ENCODE measurements around the gene SRM.
A peak's percentile ranks its signal among the peaks of the same experiment; 100 is the strongest.
"Not testable (repeated sequence)": the region's sequence is repeated elsewhere in the genome, so short reads cannot be mapped to it uniquely, and the experiment has no call there.

The SRM gene

DNA sequence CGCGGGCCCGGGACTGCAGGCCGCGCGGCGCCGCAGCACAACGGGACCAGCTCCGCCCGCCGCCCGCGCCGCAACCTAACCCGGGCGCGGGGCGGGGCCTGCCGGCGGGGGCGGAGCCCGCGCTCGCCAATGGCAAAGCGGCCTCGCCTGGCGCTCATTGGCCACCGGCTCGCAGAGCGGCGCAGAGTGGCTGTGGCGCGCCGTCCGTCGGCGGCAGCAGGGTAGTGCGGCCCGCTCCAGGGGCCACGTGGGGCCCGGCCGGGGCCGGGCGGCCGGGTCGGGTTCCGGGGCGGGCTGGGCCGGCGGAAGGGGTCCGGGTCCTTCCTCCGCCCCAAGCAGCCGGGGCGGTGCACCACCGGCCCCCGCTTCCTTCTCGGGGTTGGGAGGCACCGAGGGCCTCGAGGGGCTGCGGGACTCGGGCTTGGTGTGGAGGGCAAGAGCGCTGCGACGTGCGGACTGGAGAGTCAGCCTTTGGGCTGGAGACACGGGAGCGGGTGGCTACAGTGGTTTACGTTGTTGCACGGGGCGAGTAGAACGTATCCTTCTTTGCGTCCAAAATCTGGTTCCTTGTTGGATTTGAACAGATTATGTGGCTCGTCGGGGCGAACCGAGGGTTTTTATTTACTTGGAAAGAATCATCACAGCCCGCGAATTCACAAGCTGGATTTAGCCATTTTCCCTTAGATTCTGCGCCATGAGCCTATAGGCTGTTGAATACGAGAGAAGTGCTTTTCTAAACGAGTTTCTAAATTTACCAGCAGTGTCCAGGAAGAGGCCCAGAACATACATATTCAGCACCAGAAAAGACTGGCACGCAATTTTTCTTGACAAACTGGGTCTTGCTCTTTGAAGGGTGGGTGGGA lies at the start of gene SRM:
TSS of gene SRM (minus strand) at position 51 of the 863 bp plus-strand sequence. CDS start 75 bp downstream, outside the sequence.
- peak; percentile 94 for DNase-seq

DNA sequence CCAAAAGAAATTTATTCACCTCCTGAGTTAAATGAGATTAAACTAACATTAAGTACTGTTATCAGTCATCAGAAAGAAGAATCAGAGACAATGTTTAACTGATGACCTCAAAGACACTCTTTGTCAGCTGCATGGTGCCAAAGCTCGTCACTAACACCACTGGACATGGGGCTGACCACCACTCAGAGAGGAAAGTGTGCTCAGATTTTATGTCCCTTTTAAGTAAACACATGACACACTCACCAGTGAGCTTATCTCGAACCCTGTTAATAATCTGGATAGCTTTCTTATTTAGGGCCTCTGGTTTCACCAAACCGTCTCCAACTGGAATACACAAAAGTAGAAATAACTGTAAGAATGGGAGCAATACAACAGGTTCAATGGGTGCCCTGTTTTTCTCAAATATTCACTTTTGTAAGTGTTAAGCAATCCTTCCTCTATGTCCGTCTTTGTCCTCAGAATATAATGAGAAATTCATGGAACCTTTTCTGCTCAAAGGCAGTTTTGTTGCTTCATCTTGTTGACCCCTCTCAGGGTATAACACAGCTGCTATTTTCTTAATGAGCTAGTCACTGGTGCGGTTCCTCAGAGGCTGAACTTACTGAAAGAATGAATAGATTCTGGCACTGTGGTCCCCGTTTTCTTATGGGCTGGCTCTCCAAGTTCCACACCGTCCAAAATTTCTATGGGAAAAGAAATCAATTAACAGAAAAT lies 49.4 kb upstream of the SRM start:
- DNase-seq = no peak

DNA sequence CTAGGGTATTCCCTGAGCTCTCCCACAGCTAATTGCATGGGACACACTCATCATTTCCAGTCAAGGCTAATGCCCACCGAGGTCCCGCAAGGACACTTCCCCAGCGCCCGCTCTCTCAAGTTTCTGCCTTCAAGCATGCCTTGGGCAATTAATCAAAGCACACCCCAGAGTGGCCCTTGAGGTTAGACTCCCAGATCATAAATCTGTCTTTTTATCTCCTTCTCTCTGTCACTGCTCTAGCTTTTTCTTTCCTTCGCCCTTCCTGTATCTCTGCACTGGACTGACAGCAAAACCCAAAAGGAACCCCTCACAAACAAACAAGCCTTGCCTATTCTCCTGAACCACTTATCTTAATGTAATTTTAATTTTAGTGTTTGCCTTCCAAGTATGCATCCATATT lies 47.8 kb upstream of the SRM start:
- no peak for DNase-seq

DNA sequence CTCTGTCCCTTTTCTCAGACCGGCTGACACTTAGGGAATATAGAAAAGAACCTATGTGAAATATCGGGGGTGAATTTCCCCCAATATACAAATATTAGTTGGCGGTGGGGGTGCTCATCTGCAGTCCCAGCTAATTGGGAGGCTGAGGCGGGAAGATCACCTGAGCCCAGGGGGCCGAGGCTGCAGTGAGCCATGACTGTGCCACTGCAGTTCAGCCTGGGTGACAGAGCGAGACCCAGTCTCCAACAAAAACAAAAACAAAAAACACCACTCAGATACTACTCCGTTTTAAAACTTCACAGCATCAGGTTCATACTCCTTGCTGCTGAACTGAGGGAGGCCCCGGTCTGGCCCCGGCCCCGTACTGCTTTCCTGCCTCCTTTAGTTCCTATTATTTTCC lies 45.8 kb upstream of the SRM start:
- DNase-seq = no peak

DNA sequence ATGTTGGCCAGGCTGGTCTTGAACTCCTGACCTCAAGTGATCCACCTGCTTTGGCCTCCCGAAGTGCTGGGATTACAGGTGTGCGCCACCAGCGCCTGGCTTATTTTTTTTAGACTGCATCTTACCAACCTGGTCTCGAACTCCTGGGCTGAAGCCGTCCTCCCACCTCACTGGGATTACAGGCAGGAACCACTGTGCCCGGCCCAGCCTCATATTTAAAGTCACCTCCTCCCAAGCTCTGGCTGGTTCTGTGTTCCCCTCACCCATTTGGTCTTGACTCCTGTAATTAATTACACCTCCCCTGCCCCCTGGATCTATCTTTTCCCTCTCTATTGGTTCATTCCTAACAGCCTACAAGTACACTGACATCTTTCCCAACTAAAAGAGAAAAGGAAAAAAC lies 41.5 kb upstream of the SRM start:
- no peak for DNase-seq

DNA sequence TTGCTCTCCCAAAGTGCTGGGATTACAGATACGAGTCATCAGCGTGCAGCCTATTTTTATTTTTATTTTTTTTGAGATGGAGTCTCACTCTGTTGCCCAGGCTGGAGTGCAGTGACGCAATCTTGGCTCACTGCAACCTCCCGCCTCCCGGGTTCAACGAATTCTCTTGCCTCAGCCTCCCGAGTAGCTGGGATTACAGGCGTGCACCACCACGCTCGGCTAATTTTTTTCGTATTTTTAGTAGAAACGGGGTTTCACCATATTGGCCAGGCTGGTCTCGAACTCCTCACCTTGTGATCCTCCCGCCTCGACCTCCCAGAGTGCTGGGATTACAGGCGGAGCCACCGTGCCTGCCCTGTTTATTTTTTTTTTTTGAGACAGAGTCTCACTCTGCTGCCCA lies 41.0 kb upstream of the SRM start:
- DNase-seq = not testable (repeated sequence)

DNA sequence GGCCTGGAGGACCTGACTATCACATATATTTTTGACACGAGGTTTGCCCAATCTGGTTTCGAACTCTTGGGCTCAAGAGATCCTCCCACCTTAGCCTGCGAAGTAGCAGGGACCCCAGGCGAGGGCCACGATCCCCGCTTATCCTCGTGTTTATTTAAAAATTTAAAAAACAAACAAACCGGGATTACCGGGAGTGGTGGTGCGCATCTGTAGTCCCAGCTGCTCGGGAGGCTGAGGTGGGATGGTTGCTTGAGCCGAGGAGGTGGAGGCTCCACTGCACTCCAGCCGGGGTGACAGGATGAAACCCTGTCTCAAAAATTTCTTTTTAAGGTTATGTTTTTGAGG lies 40.3 kb upstream of the SRM start:
- no peak for DNase-seq

DNA sequence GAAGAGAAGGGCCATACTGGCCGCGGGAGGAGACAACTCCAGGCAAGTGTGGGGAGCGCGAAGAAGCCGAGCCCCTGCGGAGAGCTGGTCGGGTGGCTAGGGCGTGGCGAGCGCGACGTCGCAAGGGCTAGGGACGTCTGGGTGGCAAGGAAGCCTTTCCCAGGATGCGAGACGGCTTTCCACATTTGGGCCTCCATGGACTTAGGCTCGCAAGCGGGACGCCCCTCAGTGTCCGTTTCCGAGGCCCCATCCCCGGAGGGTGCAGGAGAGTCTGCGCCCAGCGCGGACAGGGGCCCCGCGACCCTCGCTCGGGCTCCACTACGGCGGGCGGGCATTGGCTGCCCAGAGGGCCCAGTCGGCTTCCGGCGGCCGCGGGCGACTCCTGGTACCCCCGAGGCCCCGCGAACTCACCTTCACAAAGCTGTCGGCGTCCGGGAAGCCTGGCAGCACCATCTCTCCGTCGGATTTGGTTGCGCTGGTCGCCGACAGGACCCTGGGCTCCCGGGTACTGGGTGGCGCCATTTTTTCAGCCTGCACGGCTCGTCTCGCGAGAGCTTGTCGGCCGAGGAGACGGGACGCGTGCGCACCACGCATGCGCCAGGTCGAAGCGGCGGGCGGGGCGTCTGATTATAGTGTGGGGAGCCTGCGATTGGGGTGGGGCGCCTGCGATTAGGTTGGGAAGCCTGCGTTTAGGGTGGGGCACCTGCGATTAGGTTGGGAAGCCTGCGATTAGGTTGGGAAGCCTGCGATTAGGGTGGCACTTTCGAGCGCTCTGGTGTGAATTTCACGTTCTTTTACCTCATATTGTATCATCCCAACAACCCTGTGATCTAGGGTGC lies 39.7 kb upstream of the SRM start, which contains the start of gene EXOSC10:
TSS of gene EXOSC10 (minus strand) at position 560 of the 839 bp plus-strand sequence. CDS start at position 522, 38 bp downstream.
- DNase-seq = peak; percentile 96

DNA sequence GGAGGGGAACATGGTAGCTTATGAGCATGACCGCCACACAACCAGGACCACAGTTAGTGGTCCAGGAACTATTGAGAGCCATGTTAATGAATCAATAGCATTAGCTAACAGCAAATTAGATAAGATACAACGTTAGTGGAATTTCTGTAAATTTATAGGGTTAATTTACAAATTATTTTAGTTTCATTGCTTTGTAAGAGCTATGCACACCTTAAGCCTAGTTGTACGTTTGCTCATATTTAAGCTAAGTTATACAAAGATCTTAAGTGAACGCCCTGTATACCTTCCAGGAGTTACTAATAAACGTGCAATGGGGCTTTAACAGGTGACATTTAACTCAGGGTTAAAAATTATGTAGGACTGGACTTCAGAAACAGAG lies 39.1 kb upstream of the SRM start:
- no peak for DNase-seq

DNA sequence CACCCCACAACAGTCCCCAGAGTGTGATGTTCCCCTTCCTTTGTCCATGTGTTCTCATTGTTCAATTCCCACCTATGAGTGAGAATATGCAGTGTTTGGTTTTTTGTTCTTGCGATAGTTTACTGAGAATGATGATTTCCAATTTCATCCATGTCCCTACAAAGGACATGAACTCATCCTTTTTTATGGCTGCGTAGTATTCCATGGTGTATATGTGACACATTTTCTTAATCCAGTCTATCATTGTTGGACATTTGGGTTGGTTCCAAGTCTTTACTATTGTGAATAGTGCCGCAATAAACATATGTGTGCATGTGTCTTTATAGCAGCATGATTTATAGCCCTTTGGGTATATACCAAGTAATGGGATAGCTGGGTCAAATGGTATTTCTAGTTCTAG lies 24.0 kb upstream of the SRM start:
- not testable (repeated sequence) for DNase-seq

DNA sequence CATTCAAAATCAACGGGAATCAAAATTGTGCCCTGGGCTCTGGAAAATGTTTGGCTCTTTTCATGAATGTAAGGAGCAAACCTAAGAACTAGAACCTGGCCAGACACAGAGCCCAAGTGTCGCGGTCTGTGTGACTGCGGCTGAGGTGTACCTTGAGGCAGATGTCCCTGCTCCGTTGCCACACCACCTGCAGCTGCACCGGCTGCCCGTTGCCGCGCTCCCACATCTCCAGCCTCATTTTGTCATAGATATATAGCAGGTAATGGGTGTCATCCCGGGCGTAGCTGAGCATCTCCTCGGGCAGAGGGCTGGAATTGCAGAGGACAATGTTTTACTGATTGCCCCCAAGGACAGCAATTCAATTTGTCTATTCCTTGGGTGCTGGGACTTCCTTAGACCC lies 21.1 kb upstream of the SRM start:
- no peak for DNase-seq

DNA sequence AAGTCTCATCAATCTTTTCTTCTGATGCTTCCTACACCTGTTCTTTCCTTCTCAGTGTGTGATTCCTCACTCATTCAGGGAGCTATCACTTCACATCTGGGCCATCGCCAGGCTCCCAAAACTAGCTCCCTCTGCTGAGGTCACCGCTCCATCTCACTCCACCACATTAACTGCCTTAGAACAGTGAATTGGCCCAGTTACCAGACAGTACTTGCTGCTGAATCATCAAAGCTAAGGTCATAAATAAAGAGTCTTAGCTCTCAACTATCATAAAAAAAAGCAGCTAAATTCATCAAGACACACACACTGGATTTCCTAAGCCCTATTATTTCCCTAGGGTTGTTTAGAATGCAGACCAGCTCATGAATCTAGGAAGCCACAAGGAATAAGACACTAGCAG lies 18.8 kb upstream of the SRM start:
- no peak for DNase-seq

DNA sequence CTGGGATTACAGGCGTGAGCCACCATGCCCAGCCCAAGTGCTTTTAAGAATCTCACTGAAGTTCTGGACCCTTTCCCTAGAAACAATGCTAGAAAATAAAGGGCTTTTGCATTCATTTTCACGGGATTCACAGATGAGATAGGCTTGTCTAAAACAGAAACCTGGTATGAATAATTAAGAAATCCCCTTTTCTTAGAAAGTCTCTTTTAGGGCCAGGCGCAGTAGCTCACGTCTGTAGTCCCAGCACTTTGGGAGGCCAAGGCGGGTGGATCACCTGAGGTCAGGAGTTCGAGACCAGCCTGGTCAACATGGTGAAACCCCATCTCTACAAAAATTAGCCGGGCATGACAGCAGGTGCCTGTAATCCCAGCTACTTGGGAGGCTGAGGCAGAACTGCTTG lies 13.6 kb upstream of the SRM start:
- DNase-seq = not testable (repeated sequence)

DNA sequence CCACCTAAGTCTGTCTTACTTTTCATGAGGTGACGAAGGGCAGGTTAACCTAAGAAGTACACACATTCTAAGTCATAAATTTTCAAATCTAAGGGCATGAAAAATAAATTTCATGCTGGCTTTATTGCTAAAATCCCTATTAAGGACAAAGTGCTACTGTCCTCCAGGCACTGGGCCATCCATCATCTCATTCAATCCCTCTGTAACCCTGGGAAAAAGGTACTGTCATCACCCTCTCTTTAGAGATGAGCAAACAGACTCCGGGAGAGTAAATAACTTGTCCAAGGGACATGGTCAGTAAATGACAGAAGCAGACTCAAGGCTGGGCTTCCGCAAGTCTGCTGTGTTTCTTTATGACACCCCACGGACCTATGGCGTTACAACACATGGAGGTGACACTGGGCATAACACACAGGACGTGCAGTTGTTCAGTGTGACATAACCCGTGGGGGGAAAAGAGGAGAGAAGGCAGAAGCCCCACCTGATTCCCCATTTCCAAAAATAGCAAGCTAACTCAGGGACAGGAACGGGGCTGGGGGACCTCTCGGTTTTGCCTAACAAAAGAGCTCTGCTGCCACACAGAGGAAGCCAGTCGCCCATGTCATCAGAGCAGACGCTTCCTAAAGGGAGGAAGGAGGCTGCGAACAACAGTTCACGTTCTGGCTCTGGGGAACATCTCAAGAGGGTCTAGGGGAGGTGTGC lies 12.5 kb upstream of the SRM start:
- DNase-seq = no peak

DNA sequence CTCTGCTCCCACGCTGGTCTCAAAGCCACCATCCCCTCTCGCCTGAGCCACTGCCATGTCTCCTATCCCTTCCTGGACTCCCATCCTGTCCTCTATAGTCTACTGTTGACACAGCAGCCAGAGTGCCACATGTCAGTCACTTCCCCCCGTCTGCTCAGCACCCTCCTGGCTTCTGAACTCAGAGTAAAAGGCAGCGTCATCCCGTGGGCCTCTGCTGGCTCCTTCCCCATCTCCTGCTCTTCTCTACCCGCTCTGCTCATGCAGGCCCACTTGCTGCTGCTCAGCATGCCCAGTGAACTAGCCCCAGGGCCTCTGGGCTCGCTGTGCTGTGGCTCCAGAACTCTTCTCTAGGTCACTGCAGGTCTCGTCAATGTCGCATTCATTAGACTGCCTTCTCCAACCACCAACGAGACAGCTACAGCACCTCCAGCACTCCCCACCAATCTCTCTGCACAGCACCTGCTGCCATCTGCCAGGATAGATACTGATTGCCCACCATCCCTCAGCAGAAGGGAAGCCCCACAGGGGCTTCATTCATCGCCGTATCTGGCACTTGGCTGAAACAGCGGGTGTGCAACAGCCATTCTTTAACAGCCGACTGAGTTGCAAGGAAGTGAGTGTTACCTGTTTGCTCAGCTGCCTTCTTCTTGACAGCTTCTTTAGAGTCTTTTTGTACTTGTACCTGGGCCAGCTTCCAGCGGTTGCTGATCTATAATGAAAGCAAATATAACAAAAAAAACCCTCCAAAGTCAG lies 11.8 kb upstream of the SRM start:
- no peak for DNase-seq

DNA sequence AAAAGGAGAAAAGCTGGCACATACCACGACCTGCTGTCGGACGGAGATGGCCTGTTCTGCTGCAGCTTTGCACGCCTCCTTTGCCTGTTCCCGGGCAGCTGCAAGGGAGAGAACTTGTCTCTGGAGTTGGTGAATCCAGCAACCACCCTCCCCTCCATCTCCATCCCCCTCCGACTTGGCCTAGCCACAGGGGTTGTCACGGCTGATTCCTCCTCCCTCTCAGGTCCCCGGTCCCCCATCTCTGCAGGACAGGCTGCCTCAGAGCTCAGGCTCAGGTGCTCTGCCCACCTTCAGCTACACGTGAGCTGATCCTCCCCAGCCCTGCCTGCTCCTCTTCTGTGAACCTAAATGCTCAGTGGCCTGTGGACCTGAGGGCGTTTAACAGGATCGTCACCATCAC lies 11.1 kb upstream of the SRM start:
- DNase-seq = no peak

DNA sequence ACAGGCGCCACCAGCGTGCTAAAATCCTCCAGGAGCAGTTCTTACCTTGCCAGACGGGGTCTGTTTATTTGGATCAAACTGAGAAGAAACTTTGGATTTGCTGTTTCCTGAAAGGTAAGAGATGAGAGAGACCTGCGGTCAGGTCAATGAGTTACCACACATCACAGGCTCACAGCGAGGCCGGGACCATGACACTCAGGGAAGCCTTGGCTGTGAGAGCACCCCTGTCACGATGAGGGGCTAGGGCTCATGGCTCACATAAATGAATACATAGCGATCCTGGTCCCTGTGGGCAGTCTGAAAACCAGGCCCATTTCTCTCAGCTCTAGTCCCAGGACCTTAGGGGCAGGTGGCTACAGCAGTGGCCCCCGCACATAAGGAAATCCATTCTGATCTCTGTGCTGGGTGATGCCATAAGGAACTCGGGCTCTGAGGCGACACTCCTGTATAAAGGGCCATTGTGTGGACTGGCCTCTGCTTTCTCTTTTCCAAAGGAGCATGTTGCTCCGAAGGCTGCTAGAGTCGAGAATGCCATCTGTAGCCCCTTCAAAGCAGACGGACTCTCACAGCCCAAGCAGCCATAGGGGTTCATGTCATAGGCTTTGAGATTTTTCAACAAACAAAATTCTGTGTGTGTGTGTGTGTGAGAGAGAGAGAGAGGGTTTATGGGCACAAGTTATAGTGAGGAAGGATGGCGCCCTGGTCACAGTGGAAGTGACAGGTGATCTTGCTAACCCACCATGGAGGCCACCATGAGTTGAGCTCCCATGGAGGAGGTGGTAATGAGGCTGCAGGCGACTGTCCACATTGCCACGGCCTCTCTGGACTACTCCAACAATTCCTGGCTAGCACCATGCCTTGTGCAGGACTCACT lies 9.0 kb upstream of the SRM start:
- DNase-seq = no peak

DNA sequence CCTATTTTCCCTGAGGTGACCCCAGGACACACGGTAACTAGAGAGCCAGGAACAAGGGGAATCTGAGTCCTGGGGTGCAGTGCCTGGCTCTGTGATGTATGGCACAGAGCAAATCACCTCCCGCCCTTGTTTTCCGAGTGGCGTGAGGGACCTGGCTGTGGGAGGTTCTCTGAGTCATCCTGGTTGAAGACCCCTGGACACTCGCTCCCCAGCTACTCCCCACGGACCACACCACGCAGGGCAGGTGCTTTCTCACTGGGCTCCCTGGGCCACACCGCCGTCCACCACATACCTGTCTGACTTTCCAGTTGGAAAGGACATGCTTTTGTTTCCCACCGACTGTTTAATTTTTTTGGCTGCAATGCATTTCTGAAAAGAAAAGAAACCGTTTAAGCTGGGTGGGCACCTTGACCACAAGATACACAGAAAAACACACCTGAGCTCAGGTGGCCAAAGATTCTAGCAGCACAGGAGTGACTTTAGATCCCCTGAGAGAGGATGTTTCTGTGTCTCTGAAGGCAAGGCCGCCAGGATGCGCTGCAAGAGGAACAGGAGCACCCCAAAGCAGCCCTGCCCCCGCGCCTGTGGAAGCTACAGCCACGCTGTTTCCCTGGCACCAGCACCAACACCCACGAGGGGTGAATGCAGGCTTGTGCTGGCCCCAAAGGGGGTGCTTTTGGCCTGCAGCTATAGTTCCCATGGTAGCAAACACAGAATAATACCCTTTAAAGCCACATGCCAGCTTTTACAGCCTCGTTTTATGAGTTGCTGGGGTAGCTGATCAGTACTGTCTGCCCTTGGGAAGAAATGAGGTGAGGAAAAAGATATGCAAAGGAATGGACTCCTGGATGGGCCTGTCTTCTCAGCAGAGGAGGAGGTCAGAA lies 8.1 kb upstream of the SRM start:
- DNase-seq = no peak

DNA sequence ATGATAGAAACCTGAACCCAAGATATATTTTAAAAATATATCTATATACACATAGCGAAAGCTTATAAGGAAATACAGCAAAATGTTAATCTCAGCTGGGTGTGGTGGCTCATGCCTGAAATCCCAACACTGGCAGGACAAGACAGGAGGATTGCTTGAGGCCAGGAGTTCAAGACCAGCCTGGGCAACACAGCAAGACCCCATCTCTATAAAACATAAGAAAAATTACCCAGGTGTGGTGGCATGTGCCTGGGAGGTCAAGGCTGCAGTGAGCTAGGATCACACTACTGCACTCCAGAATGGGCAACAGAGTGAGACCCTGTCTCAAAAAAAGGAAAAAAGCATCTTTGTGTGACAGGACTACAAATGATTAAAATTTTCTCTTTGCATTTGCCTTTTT lies 6.0 kb upstream of the SRM start:
- DNase-seq = no peak

DNA sequence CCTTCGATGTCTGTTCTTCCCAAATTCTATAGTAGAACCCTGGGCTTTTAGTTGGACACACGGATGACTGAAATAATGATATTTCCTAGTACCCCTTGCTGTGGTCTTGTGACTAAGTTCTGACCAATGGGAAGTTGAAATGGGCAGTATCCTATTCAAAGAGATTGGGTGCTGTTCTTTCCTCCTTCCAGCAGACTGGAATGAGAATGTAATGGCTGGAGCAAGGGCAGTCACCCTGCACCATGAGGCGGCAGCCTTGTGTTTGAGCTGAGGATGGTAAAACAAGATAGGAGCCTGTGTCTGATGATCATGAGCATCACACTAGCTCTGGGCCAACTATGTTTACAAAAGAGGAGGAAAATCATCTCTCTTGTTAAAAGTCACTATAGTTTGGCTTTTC lies 5.1 kb upstream of the SRM start:
- DNase-seq = no peak

Measured in CD4-positive, alpha-beta T cell treated with Interleukin-17A for 4 hours (primary cell).